Measurements from ENCODE around the gene HMBS.
"Not testable (repeated sequence)": the region's sequence is repeated elsewhere in the genome, so short reads cannot be mapped to it uniquely, and the experiment has no call there.

HMBS gene

GRCh38 chr11:119084663-119085436 lies at the start of gene HMBS:
HMBS (plus strand) TSS chr11:119084881; CDS start chr11:119085034, 153 bp downstream.
- DNase-seq (ENCODE audit: low read depth): peak; percentile 92

- DNase-seq (ENCODE audit: low read depth): no peak
Measured at GRCh38 chr11:119038884-119039283, 45.8 kb upstream of the HMBS start.

- not testable (repeated sequence) for DNase-seq (ENCODE audit: low read depth)
Measured at GRCh38 chr11:119039471-119039870, 45.2 kb upstream of the HMBS start.

GRCh38 chr11:119041821-119042514 lies 42.7 kb upstream of the HMBS start:
- no peak for DNase-seq (ENCODE audit: low read depth)

- no peak for DNase-seq (ENCODE audit: low read depth)
Measured at GRCh38 chr11:119042927-119043326, 41.8 kb upstream of the HMBS start.

- DNase-seq (ENCODE audit: low read depth): no peak
Measured at GRCh38 chr11:119044708-119045107, 40.0 kb upstream of the HMBS start.

GRCh38 chr11:119046489-119046888 lies 38.2 kb upstream of the HMBS start:
- DNase-seq (ENCODE audit: low read depth): no peak

- DNase-seq (ENCODE audit: low read depth): no peak
Measured at GRCh38 chr11:119047205-119047604, 37.5 kb upstream of the HMBS start.

- no peak for DNase-seq (ENCODE audit: low read depth)
Measured at GRCh38 chr11:119048644-119049043, 36.0 kb upstream of the HMBS start.

- DNase-seq (ENCODE audit: low read depth): no peak
Measured at GRCh38 chr11:119049081-119049480, 35.6 kb upstream of the HMBS start.

GRCh38 chr11:119051440-119052162 lies 33.1 kb upstream of the HMBS start:
- no peak for DNase-seq (ENCODE audit: low read depth)

GRCh38 chr11:119052163-119052814 lies 32.4 kb upstream of the HMBS start:
- DNase-seq (ENCODE audit: low read depth): no peak

- DNase-seq (ENCODE audit: low read depth): no peak
Measured at GRCh38 chr11:119054418-119054817, 30.3 kb upstream of the HMBS start.

GRCh38 chr11:119055901-119056300 lies 28.8 kb upstream of the HMBS start:
- no peak for DNase-seq (ENCODE audit: low read depth)

GRCh38 chr11:119056421-119056999 lies 28.2 kb upstream of the HMBS start:
- DNase-seq (ENCODE audit: low read depth): no peak

GRCh38 chr11:119057000-119057769 lies 27.5 kb upstream of the HMBS start, which contains the start of gene HYOU1:
HYOU1 (minus strand) TSS chr11:119057205; CDS start chr11:119056160, 1,045 bp downstream.
- peak; percentile 91 for DNase-seq (ENCODE audit: low read depth)

- not testable (repeated sequence) for DNase-seq (ENCODE audit: low read depth)
Measured at GRCh38 chr11:119059128-119059527, 25.6 kb upstream of the HMBS start.

GRCh38 chr11:119061256-119061655 lies 23.4 kb upstream of the HMBS start:
- no peak for DNase-seq (ENCODE audit: low read depth)

- no peak for DNase-seq (ENCODE audit: low read depth)
Measured at GRCh38 chr11:119062779-119063178, 21.9 kb upstream of the HMBS start.

- DNase-seq (ENCODE audit: low read depth): no peak
Measured at GRCh38 chr11:119065369-119065768, 19.3 kb upstream of the HMBS start.

All from stromal cell of bone marrow (primary cell).